Caco-2 (cell line): ENCODE measurements around the gene HMGCLL1. TPM values are rescaled to one million over a fixed set of nuclear protein-coding genes. Genes with fewer than 3 reads are reported as not detected.

Source experiments
- BruUV-seq: library from RNA; stranded (reverse); fragments of 400-500 nt; replicated peaks from 2 replicates; lab custom pipeline; 2021; lab: Mats Ljungman, UMichigan
- CTCF ChIA-PET: fragments of 300-600 bp; sonication (Branson Sonifier 250); formaldehyde crosslinking; loops from one replicate; lab custom pipeline; 2022; ENCODE audit warnings: antibody characterized with exemption; lab: Charles Lee
- POLR2A ChIA-PET: fragments of 300-600 bp; sonication (Branson Sonifier 250); formaldehyde crosslinking; loops from one replicate; lab custom pipeline; 2022; ENCODE audit warnings: antibody characterized with exemption; lab: Charles Lee
- DNase-seq, 2 experiments: peaks; one replicate each; pipeline versions ENCODE4 v3.0.0 to v3.0.0-alpha.2; 2020 to 2022
- H3K27me3 ChIP-seq: replicated peaks from 2 replicates; pipeline ENCODE4 v1.6.0; 2011; ENCODE audit warnings: low read length; ENCODE audit not compliant: control insufficient read depth, insufficient read depth
- H3K36me3 ChIP-seq: 2 replicates; pipeline ENCODE4 v1.5.1; 2011; ENCODE audit warnings: low read length; ENCODE audit not compliant: control insufficient read depth, insufficient read depth
- H3K4me1 ChIP-seq: fragments of 250-450 bp; sonication (Bioruptor Pico); 2 replicates; pipeline ENCODE4 v1.5.1; 2020; ENCODE audit warnings: mild to moderate bottlenecking
- H3K4me3 ChIP-seq: 2 replicates; pipeline ENCODE4 v1.5.1; 2011; ENCODE audit warnings: low read depth, mild to moderate bottlenecking, control low read depth, low read length
- H3K9me3 ChIP-seq: fragments of 250-450 bp; sonication (Bioruptor Pico); 2 replicates; pipeline ENCODE4 v1.5.1; 2020; ENCODE audit warnings: mild to moderate bottlenecking, moderate library complexity
- H3K27ac Mint-ChIP-seq: one replicate; pipeline ENCODE4 v1.8.0; 2022; ENCODE audit warnings: mixed read lengths; ENCODE audit not compliant: unreplicated experiment
- H3K27me3 Mint-ChIP-seq: one replicate; pipeline ENCODE4 v1.8.0; 2022; ENCODE audit warnings: mixed read lengths; ENCODE audit not compliant: insufficient read depth, unreplicated experiment
- H3K36me3 Mint-ChIP-seq: one replicate; pipeline ENCODE4 v1.8.0; 2022; ENCODE audit warnings: mild to moderate bottlenecking, mixed read lengths; ENCODE audit not compliant: insufficient read depth, unreplicated experiment
- H3K4me1 Mint-ChIP-seq: one replicate; pipeline ENCODE4 v1.8.0; 2022; ENCODE audit warnings: low read depth, mixed read lengths; ENCODE audit not compliant: unreplicated experiment
- H3K4me3 Mint-ChIP-seq: one replicate; pipeline ENCODE4 v1.8.0; 2022; ENCODE audit warnings: mild to moderate bottlenecking, moderate library complexity, mixed read lengths; ENCODE audit not compliant: unreplicated experiment
- H3K9me3 Mint-ChIP-seq: one replicate; pipeline ENCODE4 v1.8.0; 2022; ENCODE audit warnings: mixed read lengths; ENCODE audit not compliant: unreplicated experiment
- intact Hi-C: fragments of 100-400 bp; cut with micrococcal nuclease; formaldehyde crosslinking; loops from one replicate; pipeline ENCODE4 v1.10.0; 2022; ENCODE audit not compliant: unreplicated experiment
- total RNA-seq: library from RNA; stranded (reverse); gene quantifications from 2 replicates; pipeline ENCODE4 v1.2.3, GENCODE V29; 2022
- TF ChIP-seq, protein P1 (sequence below), 2 experiments: fragments of 200-600 bp in 1 of 2; IDR thresholded peaks; 1 replicate in 1 of 2; 2 replicates in 1 of 2; pipeline versions ENCODE4 v1.5.1 to v1.8.0; 2011 to 2022; ENCODE audit warnings: antibody characterized with exemption in 1 of 2, control low read depth in 1 of 2, inconsistent platforms in 1 of 2, low read depth in 1 of 2, low read length in 1 of 2, mild to moderate bottlenecking in 1 of 2, moderate library complexity in 1 of 2; ENCODE audit not compliant: insufficient read depth in 1 of 2, severe bottlenecking in 1 of 2, unreplicated experiment in 1 of 2

HMGCLL1 gene
- total RNA-seq, 1 experiment from 2014 or later = not detected

DNA sequence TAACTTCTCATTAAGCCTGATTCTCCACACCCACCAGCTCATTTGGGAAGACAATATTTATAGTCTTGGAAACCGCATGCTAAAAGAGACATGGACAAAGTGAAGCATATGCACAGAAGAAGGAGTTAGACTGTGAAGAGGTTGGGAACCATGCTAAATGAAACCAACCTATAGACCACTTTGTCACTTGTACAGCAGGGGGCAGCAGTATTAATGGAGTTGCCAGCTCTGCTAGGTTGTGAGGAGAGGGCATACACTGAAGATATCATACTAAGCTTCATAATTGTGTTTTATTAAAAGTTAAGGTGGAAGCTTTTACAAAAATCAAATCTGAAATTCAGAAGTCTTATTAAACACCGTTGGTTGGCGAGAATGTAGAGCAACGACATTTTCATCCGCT lies 38.3 kb upstream of the HMGCLL1 start:
- Mint-ChIP-seq H3K27me3 (no peaks in the 10 kb centered on the region), H3K4me3 (no peak overlapping the region), H3K36me3 (no peaks in the 10 kb centered on the region), H3K4me1 (no peaks in the 10 kb centered on the region), H3K27ac (no peak overlapping the region), H3K9me3 (peaks cover 13% of the 10 kb centered on the region)
- Histone ChIP-seq H3K4me3 (no peak overlapping the region), H3K9me3 (no peaks in the 10 kb centered on the region), H3K27me3 (no peaks in the 10 kb centered on the region), H3K4me1 (no peaks in the 10 kb centered on the region), H3K36me3 (no peaks in the 10 kb centered on the region)
- CTCF ChIA-PET = interaction anchor here (0.6 to 1.2 kb wide), 3 partner anchors 269 to 925 kb away, joined by 3 read pairs; no protein-coding TSS in a partner anchor
- BruUV-seq = no TSS peak
- peak in 1 of 2 experiments; percentile 50 for DNase-seq
- TF ChIP-seq, protein P1, sequence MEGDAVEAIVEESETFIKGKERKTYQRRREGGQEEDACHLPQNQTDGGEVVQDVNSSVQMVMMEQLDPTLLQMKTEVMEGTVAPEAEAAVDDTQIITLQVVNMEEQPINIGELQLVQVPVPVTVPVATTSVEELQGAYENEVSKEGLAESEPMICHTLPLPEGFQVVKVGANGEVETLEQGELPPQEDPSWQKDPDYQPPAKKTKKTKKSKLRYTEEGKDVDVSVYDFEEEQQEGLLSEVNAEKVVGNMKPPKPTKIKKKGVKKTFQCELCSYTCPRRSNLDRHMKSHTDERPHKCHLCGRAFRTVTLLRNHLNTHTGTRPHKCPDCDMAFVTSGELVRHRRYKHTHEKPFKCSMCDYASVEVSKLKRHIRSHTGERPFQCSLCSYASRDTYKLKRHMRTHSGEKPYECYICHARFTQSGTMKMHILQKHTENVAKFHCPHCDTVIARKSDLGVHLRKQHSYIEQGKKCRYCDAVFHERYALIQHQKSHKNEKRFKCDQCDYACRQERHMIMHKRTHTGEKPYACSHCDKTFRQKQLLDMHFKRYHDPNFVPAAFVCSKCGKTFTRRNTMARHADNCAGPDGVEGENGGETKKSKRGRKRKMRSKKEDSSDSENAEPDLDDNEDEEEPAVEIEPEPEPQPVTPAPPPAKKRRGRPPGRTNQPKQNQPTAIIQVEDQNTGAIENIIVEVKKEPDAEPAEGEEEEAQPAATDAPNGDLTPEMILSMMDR (IDR thresholded peaks at IDR 0.05; ENCODE audit: insufficient read depth in 1 of 2, low read depth in 1 of 2, low read length in 1 of 2, severe bottlenecking in 1 of 2, unreplicated experiment in 1 of 2) = peak; percentile 47 to 48
- POLR2A ChIA-PET = no interaction called here
- intact Hi-C loops = loop anchor here (1.0 to 5.0 kb wide), 4 partner anchors 172 to 340 kb away; no protein-coding TSS in a partner anchor

DNA sequence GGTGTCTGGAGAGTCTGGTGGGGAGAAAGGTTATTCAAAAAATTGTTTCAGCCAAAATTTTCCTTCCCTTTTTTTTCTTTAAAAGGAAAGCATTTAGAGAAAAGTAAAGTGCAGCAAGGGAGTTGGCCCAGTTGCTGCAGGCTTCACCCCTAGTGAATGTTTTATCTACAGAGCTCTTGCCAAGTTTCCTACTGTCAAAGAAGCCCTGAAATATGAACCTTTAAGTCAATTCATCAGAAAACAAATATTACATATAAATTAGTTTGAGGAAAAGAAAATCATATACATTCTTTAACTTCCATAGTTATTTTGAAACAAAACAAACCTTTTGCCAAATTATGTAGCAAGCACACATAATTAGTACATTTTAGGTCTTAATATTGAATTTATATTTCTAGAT lies 25.0 kb upstream of the HMGCLL1 start:
- no peak for DNase-seq
- no peak overlapping the region for H3K27ac Mint-ChIP-seq
- TF ChIP-seq, protein P1 (IDR thresholded peaks at IDR 0.05; ENCODE audit: insufficient read depth in 1 of 2, low read depth in 1 of 2, low read length in 1 of 2, severe bottlenecking in 1 of 2, unreplicated experiment in 1 of 2) = no peak
- H3K4me3 ChIP-seq = no peak overlapping the region
- no peaks in the 10 kb centered on the region for H3K9me3 ChIP-seq
- H3K4me1 Mint-ChIP-seq = no peaks in the 10 kb centered on the region
- ChIA-PET POLR2A (no interaction called here), CTCF (interaction anchor here (0.7 kb wide), 1 partner anchor 406 kb away, joined by 3 read pairs; no protein-coding TSS in a partner anchor)
- no peaks in the 10 kb centered on the region for H3K27me3 Mint-ChIP-seq
- H3K4me3 Mint-ChIP-seq = no peak overlapping the region
- H3K4me1 ChIP-seq = no peaks in the 10 kb centered on the region
- no peaks in the 10 kb centered on the region for H3K36me3 Mint-ChIP-seq
- no peaks in the 10 kb centered on the region for H3K36me3 ChIP-seq
- intact Hi-C loops = no loop called here
- no peaks in the 10 kb centered on the region for H3K27me3 ChIP-seq
- no peaks in the 10 kb centered on the region for H3K9me3 Mint-ChIP-seq
- BruUV-seq = no TSS peak

DNA sequence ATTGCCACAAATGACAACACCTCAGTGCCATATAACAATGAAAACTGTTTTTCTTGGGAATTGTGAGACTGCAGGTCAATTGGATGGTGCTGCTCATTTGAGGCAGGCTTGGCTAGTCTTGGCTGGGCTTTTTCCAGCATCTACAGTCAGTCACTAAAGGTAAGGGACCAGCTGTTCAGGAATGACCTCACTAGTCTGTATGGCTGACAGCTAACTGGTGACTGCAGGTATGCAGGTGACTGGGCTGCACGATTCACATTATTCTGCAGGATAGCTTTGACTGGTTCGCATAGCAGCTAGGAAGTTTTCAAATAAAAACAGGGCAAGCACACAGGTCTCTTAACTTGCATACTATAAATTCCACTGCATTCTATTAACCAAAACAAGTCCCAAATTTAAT lies 22.1 kb upstream of the HMGCLL1 start:
- Mint-ChIP-seq H3K4me3 (no peak overlapping the region), H3K36me3 (no peaks in the 10 kb centered on the region), H3K27ac (no peak overlapping the region), H3K4me1 (no peaks in the 10 kb centered on the region), H3K9me3 (no peaks in the 10 kb centered on the region), H3K27me3 (no peaks in the 10 kb centered on the region)
- no peaks in the 10 kb centered on the region for H3K36me3 ChIP-seq
- ChIA-PET CTCF (no interaction called here), POLR2A (no interaction called here)
- no peak overlapping the region for H3K4me3 ChIP-seq
- TF ChIP-seq, protein P1 (IDR thresholded peaks at IDR 0.05; ENCODE audit: insufficient read depth in 1 of 2, low read depth in 1 of 2, low read length in 1 of 2, severe bottlenecking in 1 of 2, unreplicated experiment in 1 of 2) = no peak
- H3K4me1 ChIP-seq = no peaks in the 10 kb centered on the region
- no TSS peak for BruUV-seq
- H3K9me3 ChIP-seq = no peaks in the 10 kb centered on the region
- DNase-seq = no peak
- intact Hi-C loops = no loop called here
- H3K27me3 ChIP-seq = no peaks in the 10 kb centered on the region
